HG03460 (cell line): ENCODE measurements around the gene CDC14B.
"Not testable (repeated sequence)": the region's sequence is repeated elsewhere in the genome, so short reads cannot be mapped to it uniquely, and the experiment has no call there.

Experiments used
- ATAC-seq: cut with Tn5 transposase; IDR thresholded peaks from one replicate; pipeline ENCODE4 v1.9.1; 2021; ENCODE audit not compliant: unreplicated experiment

The CDC14B gene

GRCh38 chr9:96551403-96551802, 68.2 kb downstream of the CDC14B start:
- no peak for ATAC-seq

GRCh38 chr9:96550659-96551058, 69.0 kb downstream of the CDC14B start:
- no peak for ATAC-seq

- ATAC-seq, result not testable (repeated sequence)
Measured at GRCh38 chr9:96543131-96543530, 76.5 kb downstream of the CDC14B start.

GRCh38 chr9:96540106-96540505, 79.5 kb downstream of the CDC14B start:
- no peak for ATAC-seq

GRCh38 chr9:96532173-96532572, 87.5 kb downstream of the CDC14B start:
- ATAC-seq, result no peak

- no peak for ATAC-seq
Measured at GRCh38 chr9:96524764-96525163, 94.9 kb downstream of the CDC14B start.

- no peak for ATAC-seq
Measured at GRCh38 chr9:96524045-96524444, 95.6 kb downstream of the CDC14B start.

- no peak for ATAC-seq
Measured at GRCh38 chr9:96523374-96523773, 96.3 kb downstream of the CDC14B start.

- no peak for ATAC-seq
Measured at GRCh38 chr9:96522366-96522765, 97.3 kb downstream of the CDC14B start.

GRCh38 chr9:96519787-96520186, 99.9 kb downstream of the CDC14B start:
- no peak for ATAC-seq

- ATAC-seq, result no peak
Measured at GRCh38 chr9:96519095-96519494, 100.5 kb downstream of the CDC14B start.

GRCh38 chr9:96515621-96516470, 103.8 kb downstream of the CDC14B start:
- ATAC-seq, result no peak

- ATAC-seq, result no peak
Measured at GRCh38 chr9:96514800-96515158, 104.9 kb downstream of the CDC14B start.

- no peak for ATAC-seq
Measured at GRCh38 chr9:96514108-96514799, 105.4 kb downstream of the CDC14B start.

GRCh38 chr9:96513622-96514021, 106.0 kb downstream of the CDC14B start:
- no peak for ATAC-seq

- no peak for ATAC-seq
Measured at GRCh38 chr9:96512240-96512639, 107.4 kb downstream of the CDC14B start.

GRCh38 chr9:96510258-96510657, 109.4 kb downstream of the CDC14B start:
- ATAC-seq, result no peak

- no peak for ATAC-seq
Measured at GRCh38 chr9:96509848-96510247, 109.8 kb downstream of the CDC14B start.

GRCh38 chr9:96509026-96509425, 110.6 kb downstream of the CDC14B start:
- no peak for ATAC-seq

GRCh38 chr9:96508227-96508940, 111.3 kb downstream of the CDC14B start:
- ATAC-seq, result no peak

GRCh38 chr9:96505316-96505991, 114.2 kb downstream of the CDC14B start:
- no peak for ATAC-seq
